Inflammatory macrophage treated with lipopolysaccharide for 1 hour (primary cell): ENCODE measurements around the gene MACROD2.
"Not testable (repeated sequence)": the region's sequence is repeated elsewhere in the genome, so short reads cannot be mapped to it uniquely, and the experiment has no call there.

Experiments used
- DNase-seq, 2 donors: peaks; one replicate each; pipeline ENCODE4 v3.0.0-alpha.2; 2020 to 2022

The MACROD2 gene

DNA sequence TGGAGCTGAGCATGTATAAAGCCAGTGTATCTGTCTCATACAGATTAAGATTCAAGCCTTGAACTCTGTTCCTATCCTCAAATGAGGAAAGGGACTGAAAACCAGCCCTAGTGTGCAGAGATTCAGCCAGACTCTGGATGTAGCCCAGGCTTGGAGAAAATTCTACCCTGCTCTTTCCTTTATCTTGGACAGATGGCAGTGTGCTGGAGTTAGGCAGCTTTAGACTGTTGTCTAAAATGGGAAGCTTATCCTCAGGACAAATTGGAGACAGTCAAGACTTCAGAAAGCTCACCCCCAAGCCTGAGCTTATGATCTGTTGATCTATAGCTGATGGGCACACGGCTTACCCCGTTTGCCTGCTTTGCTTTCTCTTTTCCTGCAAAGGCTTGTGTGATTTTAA is 1520.4 kb downstream of the MACROD2 start:
- DNase-seq = no peak

DNA sequence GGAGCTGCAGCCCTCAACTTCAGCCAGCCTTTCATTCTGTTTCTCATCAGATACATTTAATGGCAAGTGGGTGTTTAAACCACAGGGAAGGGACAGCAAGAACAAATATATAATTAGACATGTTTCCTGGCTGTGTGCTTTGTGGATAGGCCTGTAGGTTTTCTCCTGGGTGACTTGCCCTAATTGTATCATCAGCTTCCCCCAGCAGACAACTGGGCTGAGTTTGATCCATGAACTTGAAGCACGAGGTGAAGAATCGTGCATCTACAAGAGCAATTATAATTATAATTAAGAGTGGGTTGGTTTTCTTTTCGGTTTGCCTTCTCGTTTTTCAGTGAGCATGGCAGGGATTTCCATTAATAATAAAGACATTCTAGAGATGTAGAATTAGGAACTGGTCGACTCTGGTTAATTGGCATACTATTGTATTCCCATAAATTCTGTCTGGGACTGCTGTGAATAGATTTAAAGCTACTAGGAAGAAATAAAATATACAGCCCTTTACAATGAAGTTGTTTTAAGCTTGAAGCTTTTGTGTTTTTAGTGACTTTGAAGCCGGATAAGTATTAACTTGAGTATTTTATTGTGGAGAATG is 1525.7 kb downstream of the MACROD2 start:
- DNase-seq = no peak

DNA sequence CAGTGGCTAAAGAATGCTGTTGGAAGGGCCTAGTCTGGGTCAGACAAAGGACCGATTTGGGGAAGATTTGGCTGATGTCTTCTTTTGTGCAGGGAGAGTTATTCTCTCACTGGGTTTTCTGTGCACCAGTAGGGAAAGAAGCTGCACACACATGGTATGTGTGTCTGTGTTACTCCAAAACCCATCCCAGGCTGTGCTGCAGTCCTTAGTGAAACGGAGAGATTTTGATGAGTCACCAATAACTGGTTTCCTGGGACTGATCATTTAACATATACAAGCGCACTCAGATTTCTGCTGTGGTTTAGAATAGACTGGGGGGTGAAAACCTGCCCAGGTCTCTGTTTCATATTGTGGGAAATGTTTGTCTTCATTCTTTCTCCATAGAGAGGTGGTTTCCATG is 1528.1 kb downstream of the MACROD2 start:
- DNase-seq = no peak

DNA sequence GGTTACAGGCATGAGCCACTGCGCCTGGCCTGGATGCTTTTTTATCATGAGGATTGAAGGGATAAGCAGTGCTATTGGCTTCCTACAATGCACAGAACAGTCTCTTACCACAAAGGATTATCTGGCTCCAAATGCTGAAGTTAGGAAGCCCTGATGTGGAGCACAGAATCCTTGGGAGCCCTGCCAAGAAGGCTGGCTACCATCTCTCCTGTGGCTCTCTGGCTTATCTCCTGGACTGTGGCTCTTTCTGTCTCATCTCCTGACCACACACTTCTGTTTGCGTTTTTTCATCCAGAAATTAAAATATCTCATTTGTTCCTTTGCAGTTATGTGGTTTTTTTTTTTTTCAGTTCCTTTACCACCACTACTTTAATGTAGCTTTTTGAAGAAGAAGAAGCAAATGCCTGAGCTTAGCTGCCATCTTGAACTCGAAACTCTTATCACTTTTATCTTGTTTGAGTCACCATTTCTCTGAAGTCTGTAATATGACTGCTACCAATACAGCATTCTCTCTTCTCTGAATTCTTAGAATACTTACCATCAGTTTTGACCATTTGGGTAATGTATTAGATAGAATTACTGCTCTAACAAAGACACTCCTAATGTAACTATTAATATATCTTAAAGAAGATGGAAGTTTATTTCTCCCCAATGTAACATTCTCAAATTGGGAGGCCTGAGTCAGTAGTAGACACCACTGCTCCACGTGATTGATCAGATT is 1533.2 kb downstream of the MACROD2 start:
- DNase-seq = no peak

DNA sequence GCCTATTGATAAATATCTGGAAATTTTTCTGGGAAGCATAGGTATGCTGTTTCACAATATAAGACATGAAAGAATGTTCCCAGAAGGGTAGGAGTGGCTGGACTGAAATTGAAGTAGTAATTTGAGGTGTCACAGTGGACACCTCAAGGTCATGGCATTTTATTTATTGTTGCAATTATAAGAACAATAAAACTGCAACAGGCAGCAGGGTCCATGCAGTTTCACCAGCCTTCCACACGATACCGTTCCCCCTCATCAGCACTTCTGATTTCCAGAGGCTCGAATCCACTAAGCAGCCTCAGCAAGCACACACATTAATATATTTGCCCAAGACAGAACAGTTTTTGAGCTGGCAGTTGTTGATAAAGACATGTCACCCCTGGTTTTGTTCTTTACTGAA is 1540.5 kb downstream of the MACROD2 start:
- DNase-seq = no peak

DNA sequence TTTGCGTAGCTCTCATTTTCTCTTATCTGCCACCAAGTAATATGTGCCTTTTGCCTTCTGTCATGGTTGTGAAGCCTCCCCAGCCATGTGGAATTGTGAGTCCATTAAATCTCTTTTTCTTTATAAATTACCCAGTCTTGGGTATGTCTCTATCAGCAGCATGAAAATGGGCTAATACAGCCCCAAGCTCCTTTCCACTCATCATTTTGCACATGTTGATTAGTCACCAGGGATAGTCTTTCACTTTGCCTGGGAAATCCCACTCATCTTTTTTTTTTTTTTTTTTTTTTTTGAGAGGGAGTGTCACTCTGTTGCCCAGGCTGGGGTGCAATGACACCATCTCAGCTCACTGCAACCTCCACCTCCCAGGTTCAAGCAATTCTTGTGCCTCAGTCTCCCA is 1541.9 kb downstream of the MACROD2 start:
- DNase-seq = not testable (repeated sequence)

DNA sequence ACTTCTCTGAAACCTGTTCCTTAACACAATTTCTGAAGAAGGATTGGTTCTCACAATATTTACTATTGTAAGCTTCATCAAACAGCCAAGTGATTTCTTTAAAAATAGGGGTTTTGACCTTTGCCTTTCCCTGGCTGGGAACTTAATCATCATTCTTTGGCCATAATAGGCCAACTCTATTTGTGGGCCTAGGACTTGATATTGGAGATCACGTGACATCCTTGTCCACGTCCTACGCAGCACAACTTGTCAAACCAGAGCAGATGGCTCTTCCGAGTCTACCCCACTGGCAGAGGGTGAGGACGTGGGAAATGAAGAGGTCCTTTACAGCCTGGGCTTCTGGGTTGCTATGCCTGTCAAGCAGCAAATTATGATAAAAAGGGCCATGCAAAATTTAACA is 1547.3 kb downstream of the MACROD2 start:
- no peak for DNase-seq

DNA sequence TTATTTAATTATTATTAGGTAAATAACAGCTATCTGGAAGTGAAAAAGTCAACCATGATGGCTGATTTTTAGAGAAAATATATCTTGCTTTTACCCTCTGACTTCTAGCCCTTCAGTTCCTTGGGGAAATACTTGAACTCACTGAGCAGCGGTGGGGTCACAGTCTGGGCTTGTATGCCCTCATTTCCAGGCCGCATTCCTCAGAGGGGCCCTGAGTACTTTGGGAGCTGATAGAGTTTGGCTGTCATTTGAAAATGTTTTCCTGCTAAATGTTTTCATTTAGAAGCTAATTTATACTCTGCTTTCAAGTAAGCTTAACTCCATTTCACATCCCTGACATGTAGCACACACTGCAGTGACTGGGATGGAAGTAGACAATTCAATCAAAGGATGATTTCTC is 1549.4 kb downstream of the MACROD2 start:
- DNase-seq = no peak

DNA sequence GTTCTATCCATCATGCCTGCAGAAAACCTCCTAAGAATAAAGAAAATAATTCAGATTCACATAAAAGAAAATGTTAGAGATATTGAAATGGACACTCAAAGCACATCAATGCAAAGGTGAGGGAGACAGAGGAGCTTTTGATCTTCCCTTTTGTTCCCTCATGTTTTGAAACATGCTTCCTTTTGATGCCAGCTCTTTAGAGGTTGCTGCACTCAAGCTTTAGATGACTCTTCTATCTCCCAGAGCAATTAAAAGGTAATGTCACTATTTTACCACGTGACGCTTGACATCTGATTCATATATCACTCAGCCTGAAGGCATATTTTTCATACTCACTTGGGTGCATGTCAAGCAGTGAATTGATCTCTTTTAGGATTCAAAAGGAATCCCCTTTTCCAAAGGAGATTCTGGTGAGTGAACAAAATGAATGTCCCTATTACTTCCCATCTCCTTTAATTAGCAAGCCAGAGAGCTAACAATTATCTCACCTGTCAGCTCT is 1551.3 kb downstream of the MACROD2 start:
- DNase-seq = no peak

DNA sequence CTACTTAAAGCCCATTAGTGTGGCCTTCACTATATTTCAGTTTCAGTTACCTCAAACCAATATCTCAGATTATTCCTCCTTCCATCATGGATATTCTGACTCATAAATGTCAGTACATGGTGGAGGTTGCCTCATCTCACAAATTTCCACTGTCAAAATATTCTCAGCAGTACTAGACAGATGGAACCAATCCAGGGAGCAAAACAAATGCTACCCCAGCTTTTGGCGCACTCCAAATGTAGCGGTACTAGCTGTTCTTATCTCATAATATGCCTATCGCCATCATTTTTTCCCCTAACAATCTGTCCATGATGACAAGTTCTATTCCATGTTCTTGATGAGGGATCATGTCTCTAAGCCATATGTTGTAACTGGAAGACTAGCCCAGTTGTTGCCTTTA is 1551.8 kb downstream of the MACROD2 start:
- DNase-seq = no peak

DNA sequence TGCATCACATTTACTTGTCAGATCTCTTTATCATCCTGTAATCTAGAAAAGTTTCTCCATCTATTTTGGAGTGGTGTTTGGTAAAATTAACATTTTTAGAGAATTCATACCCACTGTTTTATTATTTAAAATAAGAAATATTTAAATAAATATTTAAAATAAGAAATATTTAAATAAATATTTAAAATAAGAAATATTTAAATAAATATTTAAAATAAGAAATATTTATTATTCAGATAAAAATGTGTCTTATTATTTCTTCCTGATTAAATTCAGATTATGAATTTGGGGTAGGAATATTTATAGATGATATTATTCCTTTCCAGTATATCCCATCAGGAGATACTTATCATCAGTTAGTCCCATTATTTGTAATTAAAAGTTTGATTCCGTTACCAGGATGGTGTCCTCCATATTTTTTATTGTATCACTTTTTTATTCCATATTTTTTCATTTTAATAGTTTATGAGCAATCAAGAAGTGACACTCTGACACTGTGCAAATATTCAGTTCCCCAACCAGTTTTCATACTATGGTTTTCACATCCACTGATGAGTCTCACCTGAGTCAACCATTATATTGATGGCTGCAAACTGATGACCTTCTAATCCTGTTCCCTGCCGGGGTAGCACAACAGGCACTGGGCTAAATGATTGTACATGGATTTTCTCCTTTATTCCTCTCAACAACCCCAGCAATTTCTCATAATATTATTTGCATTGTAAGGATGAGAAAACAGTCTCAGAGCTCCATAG is 1555.0 kb downstream of the MACROD2 start:
- no peak for DNase-seq

DNA sequence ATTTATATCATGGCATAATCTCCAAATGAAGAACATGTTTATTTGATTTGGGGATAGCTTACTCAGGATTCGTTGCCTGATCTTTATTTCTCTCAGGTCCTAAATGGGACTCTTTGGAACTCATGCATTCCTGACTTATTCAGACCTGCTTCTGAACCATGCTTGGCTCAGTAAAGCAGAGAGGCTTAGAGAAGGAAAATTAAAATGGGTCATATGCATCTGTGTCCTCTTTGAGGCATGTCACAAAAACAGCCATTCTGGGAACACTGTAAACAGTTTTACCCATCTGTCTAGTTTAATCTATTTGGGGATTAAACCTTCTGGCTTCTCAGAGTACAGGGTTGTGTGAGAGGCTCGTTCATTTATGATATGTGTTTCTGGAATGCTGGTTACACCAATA is 1560.6 kb downstream of the MACROD2 start:
- DNase-seq = no peak

DNA sequence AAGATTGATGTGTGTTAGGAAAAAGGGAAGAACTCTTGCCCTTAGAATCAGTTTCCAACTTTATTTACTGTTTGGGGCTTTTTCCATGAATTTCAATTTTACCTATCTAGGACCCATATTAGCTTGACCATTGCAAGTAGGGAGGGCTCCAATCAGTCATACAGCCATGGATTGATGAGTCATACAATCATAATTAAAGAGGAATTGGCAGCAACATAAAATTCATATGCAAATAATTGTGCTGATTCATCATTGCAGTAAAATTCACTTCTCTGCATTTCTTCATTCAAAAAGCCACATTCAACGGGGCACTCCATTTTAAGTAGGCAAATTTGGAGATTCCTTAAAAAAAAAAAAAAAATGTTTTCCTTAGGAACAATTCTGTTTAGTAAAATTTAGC is 1561.6 kb downstream of the MACROD2 start:
- no peak for DNase-seq

DNA sequence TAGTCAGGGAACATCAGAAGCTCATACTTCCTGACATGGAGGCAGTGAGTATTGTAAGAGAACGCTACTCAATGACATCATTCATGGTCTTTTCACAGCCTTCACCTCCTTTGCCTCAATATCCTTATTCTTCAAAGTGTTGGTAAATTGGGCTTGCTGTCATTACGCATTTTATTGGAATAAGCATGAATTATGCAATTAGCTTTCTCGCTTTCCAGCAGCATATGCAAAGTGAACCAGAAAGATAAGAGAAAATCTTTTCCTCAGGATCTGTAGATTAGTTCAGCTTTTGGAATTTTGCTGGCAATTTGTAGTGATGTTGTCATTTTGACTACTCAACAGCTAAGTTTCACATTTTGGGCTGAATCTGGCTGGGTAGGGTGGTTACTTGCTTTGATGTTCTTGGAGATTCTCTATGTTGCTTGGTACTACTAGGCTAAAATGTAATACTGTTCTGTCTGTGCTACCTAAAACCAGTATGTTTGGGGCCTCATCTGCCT is 1565.8 kb downstream of the MACROD2 start:
- no peak for DNase-seq

DNA sequence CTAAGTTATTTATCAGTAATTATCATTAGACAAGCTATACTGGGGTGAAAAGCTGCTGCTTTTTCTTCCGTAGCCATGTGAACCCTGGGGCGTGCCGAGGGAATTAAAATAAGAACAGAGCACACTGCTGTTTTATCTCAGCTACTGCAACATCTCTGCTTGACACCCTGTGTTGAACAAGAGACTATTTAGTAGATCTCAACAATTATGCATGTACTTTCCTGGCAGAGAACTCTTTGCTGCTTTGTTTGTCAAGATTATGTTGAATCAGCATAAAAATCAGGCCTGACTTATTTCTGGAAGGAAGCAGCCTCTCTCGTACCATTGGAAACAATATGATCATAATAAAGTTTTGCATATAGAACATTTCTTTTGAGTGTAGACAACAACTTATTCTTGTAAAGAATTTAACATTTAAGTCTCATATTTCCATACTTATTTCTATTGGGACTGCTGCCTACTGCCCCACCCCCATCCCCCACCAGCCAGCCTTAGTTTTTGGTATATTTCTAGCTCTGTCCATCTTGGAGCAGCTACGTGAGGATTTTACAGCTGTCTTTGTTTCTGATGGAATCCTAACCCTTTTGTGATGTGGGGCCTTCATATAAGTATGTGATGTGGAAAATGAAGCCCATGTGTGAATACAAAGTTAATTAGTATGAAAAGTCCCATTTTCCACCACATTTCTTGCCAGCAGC is 1566.5 kb downstream of the MACROD2 start:
- no peak for DNase-seq

DNA sequence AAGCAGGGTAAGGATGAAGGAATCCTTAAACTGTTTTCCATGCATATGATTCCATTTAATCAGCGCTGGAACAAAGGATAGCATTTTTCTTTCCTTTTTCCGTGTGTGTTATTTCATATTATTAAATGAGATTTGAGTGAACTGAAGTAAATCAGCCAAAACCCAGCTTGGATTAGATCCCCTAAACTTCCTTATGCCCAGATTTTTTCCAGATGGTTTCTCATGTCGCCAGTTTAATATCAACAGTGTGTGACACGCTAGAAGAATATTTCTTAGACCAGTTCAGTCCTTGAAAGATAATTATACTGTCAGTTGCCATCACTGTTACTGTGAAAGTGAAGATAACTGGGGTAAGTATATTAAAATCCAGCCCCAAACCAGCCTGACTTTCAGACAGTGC is 1568.5 kb downstream of the MACROD2 start:
- DNase-seq = no peak

DNA sequence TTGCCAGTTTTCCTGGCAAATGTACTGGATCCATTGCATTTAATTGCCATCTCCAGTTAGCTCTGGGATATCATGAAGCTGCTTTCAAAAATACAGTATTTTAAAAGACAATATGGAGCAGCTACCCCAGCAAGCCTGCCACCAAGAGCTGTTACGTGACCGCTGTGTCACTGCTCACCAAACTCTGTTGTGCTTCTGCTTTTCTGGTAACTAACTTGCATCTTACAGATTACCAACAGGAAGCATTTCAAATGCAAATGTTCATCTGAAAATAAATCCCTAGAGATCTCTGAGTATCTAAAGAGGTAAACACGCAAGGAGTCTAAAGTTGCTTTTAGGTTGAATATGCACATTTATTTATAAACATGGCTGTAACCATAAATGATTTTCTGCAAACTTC is 1569.7 kb downstream of the MACROD2 start:
- no peak for DNase-seq

DNA sequence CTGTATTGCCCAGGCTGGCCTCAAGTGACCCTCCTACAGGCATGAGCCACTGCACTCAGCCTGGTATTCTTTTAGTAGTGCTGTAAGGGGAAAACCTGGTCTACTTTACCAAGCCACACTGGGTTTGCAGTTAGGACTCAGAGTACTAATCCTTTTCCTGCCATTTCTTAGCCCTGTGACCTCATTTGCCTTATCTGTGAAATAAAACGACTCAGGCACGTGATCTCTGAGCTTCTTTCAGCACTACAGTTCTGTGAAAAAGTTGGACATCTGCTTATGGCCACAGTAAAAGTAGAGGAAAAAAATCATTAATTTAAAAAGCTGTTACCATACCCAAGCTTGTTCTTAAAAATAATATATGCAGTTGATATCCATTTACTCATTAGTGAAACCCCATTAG is 1570.5 kb downstream of the MACROD2 start:
- DNase-seq = no peak

DNA sequence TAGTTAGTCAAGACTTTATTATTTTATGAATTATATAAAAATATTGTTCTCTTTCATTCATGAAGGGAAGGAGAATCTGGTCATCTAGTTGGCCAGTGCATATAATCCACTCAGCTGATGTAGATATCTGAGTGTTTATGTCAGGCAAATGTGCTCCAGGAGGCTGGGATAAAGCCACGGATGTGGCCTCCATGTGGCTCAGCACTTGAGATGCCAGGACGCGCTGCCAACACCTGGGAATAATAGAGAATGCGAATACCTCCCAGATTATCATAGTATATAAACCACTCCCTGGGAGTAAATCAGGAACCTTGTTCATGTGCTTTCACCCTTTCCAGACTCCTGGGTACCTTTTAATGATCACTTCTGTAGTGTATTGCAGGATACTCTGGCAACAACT is 1571.9 kb downstream of the MACROD2 start:
- no peak for DNase-seq

DNA sequence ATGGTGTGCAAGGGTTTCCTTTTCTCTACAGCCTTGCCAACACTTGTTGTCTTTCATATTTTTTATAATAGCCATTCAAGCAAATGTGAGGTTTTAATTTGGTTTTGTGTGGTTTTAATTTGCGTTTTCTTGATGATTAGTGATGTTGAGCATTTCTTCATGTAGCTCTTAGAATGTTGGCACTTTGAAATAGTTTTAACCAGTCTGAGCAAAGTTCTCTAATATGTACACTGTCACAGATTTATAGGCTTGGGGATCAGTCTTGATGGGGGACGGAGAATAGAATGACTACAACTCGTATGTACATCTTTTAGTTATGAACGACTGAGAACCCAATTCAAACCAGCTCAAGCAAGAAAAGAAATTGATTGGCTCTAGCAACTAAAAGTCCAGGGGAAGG is 1574.8 kb downstream of the MACROD2 start:
- DNase-seq = no peak

DNA sequence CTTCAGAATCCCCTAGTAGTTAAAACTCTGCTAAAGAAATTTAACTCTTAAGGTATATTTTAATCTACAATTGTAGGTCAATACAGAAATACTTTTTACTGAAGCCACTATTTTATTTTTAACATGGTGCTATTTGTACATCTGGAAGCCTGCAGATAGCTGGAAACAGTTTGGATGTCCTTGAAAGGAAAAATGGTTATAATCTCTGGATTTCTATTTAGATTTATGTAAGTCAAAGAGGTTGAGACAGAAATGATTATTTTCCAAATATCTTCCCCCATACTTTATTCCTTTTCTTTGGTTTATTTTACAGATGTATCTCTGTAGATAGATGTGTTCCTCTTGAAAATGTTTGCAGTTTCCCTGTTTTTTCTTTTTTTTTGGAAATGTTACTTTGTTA is 1575.7 kb downstream of the MACROD2 start:
- no peak for DNase-seq

DNA sequence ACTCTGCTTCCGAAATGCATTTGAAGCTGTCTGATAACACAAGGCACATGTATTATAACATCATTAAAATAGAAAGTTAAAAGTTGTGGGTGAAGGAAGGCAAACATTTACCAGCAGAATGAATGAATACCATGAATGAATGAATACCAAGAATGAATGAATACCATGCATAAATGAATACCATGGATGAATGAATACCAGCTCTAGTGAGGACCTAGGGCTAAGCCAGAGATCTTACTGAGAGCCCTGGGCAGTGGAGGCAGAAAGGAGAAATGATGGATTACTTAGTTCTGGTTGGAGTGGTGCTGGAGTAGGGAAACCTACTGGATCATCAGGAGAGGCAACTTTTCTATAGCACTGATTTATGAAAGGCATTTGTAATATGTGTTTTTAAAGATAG is 1579.9 kb downstream of the MACROD2 start:
- DNase-seq = no peak

DNA sequence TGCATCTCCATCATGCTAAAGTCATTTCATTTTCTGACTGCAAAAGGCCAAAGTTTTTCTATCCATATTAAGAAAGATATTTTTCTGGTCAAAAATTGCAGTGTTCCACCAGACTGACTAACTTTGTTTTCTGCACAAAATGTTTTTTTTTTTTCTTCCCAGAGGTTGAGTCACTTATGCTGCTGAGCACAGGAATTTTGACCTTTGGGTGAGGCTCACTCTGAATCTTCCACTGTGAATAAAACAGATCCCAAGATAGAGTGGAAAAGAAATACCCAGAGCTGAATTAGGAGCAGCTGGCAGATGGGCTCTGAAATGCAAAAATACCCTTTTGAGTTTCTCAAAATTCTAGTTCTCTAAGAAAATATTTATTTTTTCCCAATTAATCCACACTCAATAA is 1581.1 kb downstream of the MACROD2 start:
- no peak for DNase-seq
